SKM-1 (cell line): Measurements from ENCODE around the gene RXFP3.
"Not testable (repeated sequence)": the region's sequence is repeated elsewhere in the genome, so short reads cannot be mapped to it uniquely, and the experiment has no call there.

Experiments used
- DNase-seq: peaks from one replicate; lab custom pipeline; 2025; ENCODE audit not compliant: unreplicated experiment; lab: John Stamatoyannopoulos, UW

The RXFP3 gene

DNA sequence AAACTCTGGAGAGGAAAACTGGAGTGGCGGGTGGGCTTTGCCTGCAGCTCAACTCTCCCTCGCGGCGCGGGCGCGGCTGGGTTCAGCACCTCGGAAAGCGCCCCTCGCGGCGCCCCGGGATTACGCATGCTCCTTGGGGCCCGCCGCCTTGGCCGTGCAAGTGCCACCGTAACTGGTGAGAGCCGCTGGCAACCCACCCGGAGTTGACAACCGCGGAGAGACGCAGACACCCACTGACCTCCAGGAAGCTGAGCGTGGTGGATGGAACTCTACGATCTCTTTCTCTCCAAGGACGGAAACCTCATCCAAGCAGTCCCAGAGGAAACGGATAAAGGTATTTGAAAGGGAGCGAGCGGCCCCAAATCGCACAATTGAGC lies 194 bp upstream of the RXFP3 start:
- no peak for DNase-seq

DNA sequence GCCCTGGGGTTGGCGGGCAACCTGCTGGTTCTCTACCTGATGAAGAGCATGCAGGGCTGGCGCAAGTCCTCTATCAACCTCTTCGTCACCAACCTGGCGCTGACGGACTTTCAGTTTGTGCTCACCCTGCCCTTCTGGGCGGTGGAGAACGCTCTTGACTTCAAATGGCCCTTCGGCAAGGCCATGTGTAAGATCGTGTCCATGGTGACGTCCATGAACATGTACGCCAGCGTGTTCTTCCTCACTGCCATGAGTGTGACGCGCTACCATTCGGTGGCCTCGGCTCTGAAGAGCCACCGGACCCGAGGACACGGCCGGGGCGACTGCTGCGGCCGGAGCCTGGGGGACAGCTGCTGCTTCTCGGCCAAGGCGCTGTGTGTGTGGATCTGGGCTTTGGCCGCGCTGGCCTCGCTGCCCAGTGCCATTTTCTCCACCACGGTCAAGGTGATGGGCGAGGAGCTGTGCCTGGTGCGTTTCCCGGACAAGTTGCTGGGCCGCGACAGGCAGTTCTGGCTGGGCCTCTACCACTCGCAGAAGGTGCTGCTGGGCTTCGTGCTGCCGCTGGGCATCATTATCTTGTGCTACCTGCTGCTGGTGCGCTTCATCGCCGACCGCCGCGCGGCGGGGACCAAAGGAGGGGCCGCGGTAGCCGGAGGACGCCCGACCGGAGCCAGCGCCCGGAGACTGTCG lies 976 bp downstream of the RXFP3 start:
- DNase-seq = no peak

DNA sequence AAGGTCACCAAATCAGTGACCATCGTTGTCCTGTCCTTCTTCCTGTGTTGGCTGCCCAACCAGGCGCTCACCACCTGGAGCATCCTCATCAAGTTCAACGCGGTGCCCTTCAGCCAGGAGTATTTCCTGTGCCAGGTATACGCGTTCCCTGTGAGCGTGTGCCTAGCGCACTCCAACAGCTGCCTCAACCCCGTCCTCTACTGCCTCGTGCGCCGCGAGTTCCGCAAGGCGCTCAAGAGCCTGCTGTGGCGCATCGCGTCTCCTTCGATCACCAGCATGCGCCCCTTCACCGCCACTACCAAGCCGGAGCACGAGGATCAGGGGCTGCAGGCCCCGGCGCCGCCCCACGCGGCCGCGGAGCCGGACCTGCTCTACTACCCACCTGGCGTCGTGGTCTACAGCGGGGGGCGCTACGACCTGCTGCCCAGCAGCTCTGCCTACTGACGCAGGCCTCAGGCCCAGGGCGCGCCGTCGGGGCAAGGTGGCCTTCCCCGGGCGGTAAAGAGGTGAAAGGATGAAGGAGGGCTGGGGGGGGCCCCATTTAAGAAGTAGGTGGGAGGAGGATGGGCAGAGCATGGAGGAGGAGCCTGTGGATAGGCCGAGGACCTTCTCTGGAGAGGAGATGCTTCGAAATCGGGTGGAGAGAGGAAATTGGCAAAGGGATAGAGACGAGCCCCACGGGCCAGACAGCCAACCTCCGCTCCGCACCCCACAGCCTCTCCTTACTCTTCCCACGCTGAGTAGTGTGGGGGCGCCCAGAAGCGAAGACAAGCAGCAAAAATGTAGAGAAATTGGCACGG lies 1.7 kb downstream of the RXFP3 start:
- no peak for DNase-seq

DNA sequence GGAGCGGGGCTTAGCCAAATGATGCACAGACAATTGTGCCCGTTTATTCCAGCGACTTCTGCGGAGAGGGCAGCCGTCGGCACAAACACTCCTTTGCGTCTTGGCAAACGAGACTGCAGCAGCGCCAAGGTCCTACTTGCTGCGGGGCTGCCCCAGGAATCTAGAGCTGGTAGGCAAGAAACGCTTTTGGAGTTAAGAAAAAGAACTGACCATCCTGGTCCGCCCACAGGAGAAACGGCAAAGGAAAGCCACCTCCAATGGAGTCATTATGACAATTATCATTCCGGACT lies 2.3 kb downstream of the RXFP3 start:
- DNase-seq = no peak

DNA sequence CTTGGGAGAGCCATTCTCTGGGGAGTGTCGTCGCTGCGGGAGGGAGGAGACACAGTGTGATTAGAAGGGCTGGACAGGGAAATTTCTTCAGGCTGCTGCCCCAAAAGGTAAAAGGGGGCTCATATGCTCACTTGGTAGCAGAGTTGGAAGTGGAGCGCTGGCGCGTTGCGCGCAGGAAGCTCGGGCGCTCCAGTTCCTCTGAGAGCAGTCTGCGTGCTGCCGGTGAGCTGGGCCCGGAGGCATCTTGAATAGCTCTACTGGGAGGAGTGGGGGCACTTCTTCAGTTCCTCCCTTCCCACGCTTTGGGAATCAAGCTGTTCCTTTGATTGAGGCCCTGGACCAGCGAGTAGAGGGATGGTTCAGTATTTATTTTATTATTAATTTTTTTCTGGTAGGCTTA lies 2.7 kb downstream of the RXFP3 start:
- no peak for DNase-seq

DNA sequence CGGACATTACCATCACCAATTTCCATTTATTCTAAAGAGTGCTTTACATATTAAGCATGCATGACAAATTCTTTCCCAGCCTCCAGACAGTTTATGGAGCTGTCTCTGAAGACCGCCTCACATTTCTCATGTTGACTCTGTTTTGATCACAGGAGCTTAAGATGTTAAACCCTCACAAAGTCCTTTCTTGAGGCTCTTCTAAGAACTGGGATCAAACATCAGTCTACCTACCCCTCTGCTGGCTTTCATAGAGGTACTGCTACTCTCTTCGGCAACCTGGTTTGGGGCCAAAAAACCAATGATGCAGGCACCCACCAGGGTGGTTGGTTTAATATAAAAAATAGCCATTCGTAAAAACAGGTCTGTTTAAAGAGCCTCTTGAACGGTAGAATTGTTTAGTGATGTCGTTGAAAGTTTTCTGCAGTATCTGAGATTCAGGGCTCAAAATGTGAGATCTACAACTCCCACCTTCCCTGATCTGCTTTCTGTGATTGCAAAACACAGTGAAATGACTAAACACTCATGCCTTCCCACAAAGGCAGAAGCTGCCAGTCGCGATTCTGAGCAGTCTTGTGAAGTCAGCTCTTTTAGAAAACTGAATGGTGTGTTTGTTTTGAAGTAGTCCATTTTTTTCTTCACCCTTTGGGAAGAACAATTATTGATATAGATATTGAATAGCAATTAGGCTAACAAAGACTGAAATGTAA lies 3.5 kb downstream of the RXFP3 start:
- no peak for DNase-seq

DNA sequence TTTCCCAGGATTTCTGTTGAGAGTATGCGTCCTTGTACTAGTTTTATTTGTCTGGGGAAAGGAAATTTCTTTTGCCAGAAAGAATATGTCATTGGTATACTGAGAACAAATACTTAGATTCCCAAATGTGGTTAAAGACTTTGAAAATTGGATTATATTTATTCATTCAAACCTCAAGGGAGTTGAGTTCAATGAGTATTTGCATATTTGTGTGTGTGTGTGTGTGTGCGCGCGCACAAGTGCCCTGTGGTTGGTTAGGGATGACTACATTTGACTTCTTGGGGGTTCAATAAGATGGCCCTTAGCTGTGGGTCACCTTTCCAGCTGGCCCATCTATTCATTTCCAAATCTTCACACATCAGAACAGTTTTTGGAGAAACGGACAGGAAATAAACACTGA lies 4.9 kb downstream of the RXFP3 start:
- no peak for DNase-seq

DNA sequence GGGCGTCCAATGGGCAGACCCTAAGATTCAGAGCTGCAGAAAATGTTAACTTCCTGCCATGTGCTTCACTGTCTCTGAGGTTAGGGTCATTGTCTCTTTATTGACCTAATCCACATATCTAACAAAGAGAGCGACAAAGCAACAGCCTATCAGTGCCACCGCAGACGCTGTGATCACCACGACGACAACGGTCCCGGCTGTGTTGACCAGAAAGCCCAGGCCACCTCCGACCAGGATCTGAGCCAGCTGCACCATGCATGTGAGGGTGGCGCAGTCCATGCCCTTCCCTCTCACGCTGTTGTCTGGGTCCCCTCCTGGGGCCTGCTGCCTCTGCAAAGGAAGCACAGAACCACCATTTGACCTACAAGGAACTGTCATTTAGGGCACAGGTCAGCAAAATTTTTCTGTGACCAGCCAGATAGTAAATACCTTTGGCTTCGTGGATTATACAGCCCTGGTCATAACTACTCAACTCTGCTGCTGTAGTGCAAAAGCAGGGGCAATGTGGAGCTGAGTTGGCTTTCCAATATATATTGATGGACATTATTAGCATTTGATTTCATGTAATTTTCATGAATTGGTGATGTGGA lies 8.5 kb downstream of the RXFP3 start:
- no peak for DNase-seq

DNA sequence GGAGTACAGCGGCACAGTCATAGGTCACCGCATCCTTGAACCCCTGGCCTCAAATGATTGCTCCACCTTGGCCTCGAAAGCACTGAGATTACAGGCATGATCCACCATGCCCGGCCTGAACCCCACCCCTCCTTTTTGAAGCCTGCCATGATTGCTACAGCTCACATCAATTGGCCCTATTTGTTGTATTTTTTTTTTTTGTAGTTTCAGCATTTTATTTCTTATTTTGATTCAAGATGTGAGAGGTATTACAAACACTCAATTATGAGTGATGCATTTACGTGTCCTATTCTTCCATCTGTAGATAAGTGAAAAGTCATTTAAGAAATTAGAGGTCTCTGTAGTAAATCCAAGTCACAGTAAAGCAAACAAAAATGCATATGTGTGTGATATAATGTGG lies 16.0 kb downstream of the RXFP3 start:
- not testable (repeated sequence) for DNase-seq

DNA sequence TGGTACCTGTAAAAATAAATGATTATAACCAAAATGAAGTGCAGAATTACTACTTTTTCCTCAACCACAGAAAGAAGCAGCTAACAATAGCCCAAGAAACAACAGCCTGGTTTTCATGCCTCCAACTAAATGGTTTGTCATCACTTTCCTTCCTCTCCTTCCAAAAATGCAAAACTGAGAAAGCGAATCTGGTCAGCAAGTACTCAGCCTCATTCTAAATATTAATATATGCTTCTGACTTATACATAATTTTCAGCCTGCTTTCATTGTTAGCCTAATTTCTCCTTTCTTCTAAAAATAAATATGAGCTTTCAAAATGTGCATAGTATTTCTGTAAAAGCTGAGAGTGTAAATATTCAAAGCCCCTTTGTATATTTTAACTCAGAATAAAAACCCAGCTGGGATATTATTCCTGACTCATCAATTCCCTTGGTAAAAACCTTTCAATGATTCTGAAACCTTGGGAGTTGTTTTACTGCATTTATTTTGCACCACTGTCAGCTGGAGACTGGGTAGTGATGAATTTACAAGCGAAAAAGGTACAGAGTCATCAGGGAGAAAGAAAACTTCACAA lies 21.5 kb downstream of the RXFP3 start:
- no peak for DNase-seq

DNA sequence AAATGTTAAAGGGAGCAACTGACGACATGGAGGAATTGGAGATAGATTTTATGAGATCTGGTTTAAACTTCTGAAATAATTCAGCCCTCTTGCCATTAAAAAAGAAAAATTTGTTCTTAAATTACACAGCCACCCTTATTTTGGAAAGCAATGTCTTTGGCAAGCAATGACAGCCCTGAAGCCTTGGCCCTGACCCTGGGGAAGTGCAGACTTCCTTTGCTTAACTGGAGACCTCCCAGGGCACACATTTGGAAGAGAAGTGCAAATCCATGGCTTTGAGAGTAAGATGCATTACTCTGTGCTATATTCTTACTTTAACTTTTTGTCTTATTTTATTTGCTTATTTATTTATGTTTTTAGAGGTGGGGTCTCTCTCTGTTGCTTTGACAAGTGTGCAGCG lies 22.0 kb downstream of the RXFP3 start:
- DNase-seq = no peak

DNA sequence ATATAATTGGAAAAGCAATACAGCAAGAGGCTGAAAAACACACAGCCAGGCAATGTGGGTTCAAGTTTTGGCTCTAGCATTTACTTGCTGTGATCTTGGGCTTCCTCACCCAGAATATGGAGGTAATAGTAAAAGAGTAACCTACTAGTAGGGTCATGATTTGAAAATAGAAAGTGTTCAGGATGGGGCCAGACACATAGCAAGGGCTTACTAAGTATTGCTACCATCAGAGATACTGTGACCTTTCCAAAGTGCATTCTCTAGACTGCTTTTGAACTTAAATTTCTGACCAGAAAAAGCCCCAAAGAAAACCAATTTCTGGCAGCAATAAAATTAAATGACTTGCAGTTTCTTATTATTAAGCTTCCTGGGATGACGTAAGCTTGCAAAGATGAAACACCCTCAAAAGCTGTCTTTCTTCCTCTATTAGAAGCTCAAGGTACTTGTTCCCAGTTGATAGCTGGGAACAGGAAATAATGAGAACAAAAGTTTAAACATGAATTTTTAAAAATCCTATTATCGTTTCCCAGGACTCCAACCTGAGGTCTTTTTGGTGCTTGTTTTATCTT lies 28.0 kb downstream of the RXFP3 start:
- DNase-seq = no peak

DNA sequence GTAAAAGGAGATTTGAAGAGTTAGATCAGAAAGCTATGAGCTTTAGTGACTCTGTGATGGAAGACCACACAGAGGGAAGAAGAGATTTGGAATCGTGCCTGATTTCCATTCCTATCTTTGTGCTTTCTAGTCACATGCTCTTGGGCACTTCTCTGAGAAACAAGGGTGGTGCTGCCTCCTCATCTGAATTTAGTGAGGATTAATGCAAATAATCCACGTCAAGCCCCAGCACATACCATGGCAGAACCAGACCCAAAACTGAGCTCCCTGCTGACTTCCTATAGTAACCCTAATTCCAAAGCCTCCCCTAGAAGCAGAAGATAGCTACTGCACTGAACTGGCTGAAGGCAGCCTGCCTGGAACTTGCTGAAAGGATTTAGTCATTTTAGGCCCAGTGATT lies 30.6 kb downstream of the RXFP3 start:
- DNase-seq = no peak

DNA sequence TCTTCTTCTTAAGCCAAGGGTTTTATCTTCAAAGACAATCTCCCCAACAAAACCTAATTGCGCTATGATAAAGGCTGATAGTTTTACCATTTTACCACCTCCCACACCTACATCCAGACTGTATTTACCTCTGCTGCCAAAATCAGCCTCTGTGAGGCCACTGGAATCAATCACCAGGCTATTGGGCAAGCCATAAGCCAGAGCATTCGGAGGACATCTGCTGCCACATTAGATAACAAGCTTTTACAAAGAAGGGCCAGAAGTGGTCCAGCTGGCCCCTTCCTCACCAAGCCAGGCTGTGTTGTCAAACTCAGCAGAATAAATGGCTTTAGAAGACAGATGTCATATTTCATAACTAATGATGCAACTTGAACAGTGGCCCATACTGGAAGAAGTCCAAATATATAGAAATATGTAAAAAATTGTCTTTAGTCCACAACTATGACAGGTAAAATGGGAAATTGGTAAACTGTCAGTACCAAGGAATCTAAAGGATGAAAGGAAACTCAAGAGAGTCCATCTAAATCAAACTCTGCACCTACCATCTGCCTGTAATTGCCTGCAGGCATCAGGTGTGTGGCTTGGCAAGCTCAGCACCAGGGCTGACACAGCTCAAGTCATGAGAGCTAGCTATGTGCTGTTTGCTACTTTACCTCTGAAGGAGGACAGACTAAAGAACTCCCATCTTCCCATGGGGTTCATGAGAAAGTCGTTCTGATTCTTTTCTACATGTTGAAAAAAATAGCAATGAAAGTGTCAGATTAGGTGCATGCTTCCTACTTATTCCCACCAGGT lies 32.2 kb downstream of the RXFP3 start:
- DNase-seq = no peak

DNA sequence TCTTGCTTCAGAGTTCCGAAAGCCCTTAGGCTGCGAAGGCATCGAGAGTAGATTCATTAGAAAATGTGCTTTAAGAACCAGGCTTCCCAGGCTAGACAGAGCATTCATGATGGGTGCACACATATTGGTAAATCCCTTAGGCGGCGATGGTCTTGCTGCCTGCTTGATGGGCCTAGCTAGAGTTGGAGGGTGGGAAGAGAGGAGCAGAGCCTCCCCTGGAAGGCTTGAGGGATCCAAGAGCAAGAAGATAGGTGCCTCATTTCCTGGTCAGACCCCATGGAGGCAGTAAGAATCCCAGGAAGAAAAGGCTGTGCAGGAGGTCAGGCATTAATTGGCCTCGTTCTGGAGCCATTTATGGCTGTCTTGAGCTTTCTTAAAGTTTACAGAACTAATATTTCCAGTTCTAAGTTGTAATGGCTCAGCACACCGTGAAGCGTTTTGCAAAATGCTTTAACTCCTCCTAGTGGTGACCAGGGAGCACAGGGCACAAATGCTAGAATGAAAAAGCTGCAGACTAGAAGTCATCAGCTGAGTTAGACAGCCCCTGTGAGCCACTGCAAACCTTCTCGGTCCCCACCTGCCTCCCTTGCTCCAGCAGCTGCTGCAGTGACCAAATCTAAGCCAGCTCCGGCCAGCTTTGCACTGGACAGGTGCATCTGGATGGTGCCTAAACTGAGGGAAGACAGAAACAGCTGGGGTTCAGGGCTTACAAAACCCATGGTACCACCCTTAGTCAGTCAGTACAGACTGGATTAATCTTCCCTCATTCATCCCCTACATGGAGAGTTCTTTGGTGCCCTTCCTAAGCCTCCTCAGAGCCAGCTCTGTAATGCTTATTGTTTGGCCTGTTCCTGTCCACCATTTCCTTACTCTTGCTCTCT lies 33.6 kb downstream of the RXFP3 start:
- no peak for DNase-seq

DNA sequence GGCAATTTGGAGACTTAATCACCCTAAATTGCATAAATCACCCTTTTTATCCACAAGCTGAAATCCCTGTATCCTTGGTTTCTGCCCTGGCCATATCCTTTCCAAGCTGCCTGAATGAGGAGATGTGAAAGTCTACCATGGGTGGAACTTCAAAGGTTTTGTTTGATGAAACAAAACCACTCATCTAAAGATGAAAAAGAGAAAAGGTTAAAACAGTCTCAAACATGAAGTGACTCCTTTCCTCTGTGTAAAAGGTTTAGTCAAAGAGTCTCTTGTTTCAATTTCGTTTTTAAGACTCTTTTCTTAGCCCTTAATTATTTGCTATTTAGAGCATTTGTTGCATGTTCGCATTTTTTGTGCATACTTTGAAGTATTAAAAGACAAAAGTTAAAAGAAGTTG lies 37.1 kb downstream of the RXFP3 start:
- no peak for DNase-seq

DNA sequence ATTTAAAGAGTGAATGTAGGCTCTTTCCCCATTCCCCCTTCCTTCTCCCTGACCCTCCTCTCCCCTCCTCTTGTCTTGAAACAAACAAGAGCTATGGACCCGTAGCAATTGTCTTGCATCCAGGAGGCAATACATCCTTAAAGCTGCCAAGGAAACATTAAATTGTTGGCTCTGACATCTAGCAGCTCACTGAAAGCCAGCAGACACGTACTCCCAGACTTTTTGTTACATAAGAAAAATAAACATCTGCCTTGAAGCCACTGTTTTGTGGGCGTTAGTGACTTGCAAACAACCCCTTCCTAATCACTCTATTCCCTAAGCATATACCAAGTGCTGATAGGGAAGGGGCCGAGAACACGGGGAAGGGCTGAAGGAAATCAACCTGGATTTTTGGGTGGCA lies 39.7 kb downstream of the RXFP3 start:
- no peak for DNase-seq

DNA sequence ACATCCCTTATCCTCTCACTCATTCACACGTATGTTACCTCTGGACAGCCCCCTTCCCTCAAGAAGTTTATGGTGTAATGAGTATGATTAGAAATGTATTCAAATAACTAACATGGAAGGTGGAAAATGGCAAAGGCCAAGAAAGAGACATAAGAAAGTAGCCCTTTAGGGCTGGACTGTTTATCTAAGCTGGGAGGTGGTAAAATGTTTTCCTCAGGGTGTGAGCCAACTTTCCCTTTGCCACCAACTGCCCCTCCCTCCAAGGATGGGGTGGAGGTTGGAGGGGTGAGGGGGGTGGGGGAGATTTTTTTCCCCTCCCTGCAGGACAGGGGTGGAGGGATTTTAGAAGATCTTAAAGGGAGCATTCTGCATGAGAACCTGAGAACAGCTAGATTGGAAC lies 40.1 kb downstream of the RXFP3 start:
- no peak for DNase-seq

DNA sequence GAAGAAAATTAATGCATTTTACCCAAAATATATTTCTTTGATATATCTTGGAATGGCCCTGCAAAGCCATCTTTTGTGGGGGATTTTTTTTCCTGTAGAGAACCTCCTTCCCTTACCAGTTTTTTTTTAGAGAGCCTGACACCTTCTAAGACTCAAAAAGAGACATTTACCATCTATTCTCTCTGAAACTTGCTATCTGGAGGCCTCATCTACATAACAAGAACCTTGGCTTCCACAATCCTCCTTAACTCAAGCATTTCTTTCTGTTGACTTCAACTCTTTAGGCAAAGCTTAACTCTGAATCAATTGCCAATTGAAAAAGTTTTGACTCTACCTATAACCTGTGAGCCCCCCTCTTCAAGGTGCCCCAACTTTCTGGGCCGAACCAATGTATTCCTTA lies 42.1 kb downstream of the RXFP3 start:
- DNase-seq = no peak

DNA sequence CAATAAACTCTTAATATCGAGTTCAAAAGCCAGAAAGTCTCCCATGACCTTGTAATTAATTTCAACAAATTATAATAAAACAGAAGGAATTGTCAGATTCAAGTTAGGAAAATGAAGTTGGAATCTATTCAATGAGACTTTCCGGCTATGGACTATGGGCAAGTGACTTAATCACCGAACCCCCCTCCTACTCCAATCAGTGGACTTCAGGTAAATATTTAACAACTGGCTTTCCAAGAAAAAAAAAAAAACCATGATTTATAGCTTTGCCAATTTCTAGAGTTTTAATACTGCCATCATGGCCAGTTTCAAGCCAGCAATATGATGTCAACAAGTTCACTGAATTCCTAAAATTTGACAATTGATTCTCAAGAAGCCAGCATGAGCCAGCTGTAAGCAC lies 43.8 kb downstream of the RXFP3 start:
- DNase-seq = no peak
